HCEC 1CT (cell line): ENCODE data around the gene TNS1.

Experiments
- DNase-seq: peaks from one replicate; pipeline ENCODE4 v3.0.0-alpha.2; 2017

TNS1 gene

GRCh38 chr2:217892560-217892959 lies 110.2 kb downstream of the TNS1 start:
- DNase-seq: no peak

DNA sequence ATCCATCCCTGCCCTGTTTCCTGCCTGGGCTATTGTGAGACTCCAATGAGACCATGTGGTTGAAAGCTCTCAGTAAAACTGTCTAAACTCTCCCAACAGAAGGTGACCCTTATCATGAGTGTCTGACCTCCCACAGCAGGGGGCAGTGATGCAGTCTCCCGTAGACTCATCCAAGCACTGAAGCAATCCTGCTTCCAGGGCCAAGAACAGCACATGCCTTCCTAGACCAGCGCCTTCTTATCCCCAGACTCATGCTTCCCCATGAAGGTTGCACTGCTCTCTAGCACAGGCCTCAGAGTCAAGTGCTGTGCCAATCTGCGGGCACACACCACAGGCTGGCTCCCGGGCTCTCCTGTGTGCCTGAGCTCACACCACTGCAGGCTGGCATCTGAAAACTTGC lies 112.3 kb downstream of the TNS1 start:
- DNase-seq: peak; percentile 79

GRCh38 chr2:217889656-217890055 lies 113.1 kb downstream of the TNS1 start:
- no peak for DNase-seq

- no peak for DNase-seq
Observed at GRCh38 chr2:217887841-217888701, 114.7 kb downstream of the TNS1 start.

GRCh38 chr2:217886720-217887309 lies 116.0 kb downstream of the TNS1 start:
- DNase-seq: peak; percentile 52

- DNase-seq: no peak
Observed at GRCh38 chr2:217886091-217886490, 116.7 kb downstream of the TNS1 start.

DNA sequence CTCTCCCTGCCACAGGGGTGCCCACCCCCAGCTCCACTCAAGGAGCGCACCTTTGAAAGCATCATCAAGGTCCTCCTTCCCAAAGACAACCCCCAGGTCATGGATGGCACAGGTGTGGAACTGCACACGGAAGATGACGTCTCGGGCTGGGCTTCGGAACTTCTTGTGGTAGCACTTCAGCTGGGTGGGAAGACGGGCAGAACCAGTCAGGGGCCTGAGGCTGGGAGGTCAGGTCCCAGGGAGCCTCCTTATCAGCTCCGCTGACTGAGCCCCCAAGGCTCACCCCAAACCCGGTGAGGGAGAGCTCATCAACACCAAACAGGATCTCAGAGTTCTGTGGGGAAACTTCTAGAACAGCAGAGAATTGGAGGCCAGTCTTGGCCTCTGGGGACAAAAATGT lies 117.8 kb downstream of the TNS1 start:
- DNase-seq: no peak

DNA sequence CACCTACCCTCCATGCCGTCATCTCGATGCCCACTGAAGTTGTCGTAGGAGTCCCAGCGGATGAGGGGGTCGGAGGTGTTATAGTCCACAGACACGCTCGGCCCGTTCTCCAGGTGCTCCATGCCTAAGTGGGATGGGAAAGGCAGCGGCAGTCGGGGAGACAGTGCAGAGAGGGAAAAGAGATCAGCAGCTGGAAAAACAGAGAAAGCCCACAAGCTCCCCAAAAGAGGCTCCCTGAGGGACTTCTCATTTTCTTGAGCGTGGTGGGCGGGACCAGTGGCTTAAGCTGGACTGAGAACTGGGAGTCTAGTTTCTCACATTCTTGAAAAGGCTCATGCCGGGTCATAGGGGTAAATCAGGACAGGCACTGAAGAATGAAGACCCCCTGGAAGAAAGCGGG lies 121.9 kb downstream of the TNS1 start:
- DNase-seq: no peak

- no peak for DNase-seq
Observed at GRCh38 chr2:217880287-217880889, 122.4 kb downstream of the TNS1 start.

- no peak for DNase-seq
Observed at GRCh38 chr2:217878915-217879590, 123.7 kb downstream of the TNS1 start.

- no peak for DNase-seq
Observed at GRCh38 chr2:217877866-217878265, 124.9 kb downstream of the TNS1 start.

DNA sequence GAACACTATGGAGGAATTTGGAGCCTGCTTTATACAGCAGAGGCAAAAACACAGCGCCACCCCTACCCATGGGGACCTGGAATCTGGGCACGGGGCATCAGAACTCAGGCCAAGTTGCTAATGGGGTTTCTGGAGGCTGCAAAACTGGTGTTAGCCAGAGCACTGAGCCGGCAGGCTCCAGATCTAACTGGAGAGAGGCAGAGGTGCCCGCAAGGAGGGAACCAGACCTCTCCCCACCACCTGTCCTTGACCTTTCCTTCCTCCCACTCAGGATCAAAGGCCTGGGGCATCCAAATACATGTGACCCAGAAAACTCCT lies 126.6 kb downstream of the TNS1 start:
- no peak for DNase-seq

DNA sequence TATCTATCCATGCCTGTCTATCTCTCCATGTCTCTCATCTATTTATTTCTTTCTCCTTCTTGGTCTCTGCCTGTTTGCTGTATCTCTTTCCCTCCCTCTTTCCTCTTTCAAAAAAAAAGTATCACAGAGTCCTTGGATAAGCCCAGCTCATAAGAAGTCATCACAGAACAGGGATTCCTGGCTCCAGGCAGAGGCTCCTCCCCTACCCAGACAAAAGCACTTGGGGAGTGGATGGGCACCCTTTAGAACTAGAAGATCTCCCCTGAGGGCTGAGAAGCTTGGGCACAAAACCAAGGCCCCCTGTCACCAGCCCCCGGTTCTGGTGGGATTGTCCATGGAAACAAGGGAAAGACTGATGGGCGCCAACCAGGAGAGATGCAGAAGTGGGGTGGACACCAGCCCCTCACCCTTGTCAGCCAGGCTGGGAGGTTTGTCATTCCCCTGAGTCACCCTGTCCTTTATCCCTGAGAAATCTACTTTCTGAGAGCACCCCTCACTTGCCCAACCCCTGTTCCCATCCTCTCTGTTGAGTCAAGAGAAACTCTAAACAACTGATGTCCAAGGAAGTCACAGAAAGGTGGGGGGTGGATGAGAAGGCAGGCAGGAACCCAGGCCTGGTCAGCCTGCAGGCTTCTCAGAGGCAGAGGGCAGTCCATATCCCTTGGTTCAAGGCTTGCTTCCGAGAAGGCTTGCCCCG lies 127.1 kb downstream of the TNS1 start:
- no peak for DNase-seq

DNA sequence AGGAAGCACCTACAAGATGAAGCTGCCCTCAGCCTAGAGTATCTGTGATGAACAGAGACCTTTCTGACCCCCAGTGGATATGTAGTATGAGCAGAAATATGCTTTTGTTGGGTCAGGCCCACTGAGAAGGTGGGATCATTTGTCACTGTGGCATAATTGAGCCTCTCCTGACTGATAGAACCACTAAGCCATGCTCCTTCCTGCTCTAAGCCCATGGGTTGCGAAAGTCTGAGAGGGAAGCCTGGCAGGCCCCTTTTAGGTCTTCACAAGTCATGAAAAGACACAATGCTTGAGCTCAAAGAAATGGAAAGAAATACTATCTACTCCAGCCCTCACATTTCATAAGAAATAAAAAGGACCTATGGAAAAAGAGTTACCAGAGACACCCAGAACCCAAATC lies 127.7 kb downstream of the TNS1 start:
- DNase-seq: no peak

DNA sequence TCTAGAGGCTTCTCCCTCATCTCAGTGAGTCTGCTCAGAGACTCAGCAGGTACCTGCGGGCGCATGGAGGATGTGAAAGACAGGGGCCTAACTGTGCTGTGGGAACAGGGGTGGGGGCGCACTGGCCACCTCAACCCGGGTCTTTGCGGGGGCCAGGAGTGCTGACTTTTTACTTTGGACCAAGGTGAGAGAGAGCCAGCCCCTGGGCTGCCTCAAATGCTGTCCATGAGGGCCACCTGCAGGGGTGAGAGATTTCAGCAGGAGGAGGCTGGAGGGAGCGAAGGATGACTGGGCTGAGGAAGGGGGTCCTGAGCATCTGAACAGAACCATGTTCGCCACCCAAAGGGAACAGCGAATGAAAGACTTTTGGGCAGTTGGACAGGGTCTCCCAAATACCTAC lies 129.4 kb downstream of the TNS1 start:
- no peak for DNase-seq

- no peak for DNase-seq
Observed at GRCh38 chr2:217872319-217872718, 130.5 kb downstream of the TNS1 start.

GRCh38 chr2:217870528-217871011 lies 132.2 kb downstream of the TNS1 start:
- no peak for DNase-seq

- peak; percentile 24 for DNase-seq
Observed at GRCh38 chr2:217868911-217869334, 133.9 kb downstream of the TNS1 start.

- no peak for DNase-seq
Observed at GRCh38 chr2:217868265-217868892, 134.4 kb downstream of the TNS1 start.

DNA sequence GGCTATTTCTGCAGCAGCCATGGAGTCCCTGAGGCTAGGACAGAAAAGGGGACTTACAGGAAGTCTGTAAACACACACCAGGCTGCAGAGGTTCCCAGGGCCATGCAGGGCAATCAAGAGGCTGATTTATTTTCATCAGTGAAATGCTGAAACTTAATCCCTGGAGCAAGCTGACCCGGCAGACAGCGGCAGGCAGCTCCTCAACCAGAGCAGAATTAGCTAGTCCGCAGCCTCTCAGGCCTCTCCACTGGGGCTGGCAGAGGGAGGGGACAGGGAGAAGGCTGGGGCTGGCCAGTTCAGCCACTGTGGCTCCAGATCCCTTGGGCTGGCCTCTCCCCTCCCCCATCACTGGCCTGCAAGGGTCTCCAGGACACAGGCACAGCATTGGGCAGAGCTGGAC lies 136.3 kb downstream of the TNS1 start:
- no peak for DNase-seq

DNA sequence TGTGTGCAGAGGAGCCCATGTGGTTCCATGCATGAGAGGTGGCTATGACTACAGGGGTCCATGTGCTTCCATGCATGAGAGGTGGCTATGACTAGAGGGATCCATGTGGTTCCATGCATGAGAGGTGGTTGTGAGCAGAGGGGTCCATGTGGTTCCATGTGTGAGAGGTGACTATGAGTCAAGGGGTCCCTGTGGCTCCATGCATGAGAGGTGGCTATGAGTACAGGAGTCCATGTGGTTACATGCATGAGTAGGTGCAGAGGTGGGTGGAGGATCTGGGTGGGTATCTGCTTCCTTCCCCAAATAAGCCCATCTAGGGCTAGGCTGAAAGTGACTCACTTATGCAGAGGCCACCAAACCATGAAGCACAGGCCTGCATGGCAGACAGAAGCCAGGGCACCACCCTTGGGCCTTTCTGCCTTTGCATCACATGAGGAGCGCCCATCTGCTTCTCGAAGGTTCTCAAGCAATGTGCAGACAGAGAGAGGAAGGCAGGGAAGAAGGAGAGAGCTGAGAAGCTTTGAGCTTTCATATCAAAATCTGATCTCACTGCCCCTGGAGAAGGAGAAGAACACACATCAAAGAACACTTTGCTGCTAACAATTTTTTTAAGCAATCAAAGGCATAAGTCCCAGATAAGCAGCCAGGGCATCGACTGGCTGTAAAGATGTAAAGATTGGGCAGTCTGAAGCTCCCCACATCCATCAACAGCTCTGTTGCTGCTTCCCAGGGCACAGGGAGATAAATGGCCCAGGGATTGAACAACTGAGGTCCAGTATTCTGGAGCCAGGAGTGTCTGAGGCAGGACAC lies 137.6 kb downstream of the TNS1 start:
- DNase-seq: no peak

DNA sequence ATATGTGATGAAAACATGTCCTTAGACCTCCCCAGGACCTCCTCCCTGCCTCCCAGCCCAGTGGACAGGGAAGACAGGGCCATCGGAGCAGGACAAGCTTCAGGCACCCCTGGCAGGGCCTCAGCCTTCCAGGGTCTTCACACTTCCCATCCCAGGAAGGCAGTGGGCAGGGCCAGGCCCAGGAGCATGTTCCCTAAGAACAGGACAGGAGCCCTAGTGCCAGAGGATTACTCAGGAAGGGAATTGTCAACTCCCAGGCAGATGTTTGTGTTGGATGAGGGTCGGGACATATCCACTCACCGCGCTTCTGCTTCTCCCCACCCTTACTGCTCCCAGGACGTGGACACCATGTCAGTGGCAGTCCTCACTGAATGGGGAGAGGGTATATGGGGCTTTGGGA lies 138.9 kb downstream of the TNS1 start:
- DNase-seq: no peak
